ENCODE measurements around the gene TTBK1. TPM values are rescaled to one million over a fixed set of nuclear protein-coding genes. Genes with fewer than 3 reads are reported as not detected.
A peak's percentile ranks its signal among the peaks of the same experiment; 100 is the strongest.

The TTBK1 gene
- total and polyA plus RNA-seq, 8 donors, result 0.08 to 0.57 (median 0.16) TPM

- H3K4me1 ChIP-seq, result no peaks in the 10 kb centered on the region
- TF ChIP-seq CTCF (IDR thresholded peaks at IDR 0.05), result no peak
- intact Hi-C loops (cut with DNase I), result no loop called here
- 89 to 94% methylated on average over 2 of the region's 2 CpGs for WGBS, 2 donors
- no peaks in the 10 kb centered on the region for H3K27me3 ChIP-seq
- no peak for FAIRE-seq
- H3K4me3 ChIP-seq, result no peak overlapping the region
- no peak for ATAC-seq
- H3K9me3 ChIP-seq, result no peaks in the 10 kb centered on the region
- DNase-seq, result no peak
- no peak overlapping the region for H3K27ac ChIP-seq
- no peaks in the 10 kb centered on the region for H3K36me3 ChIP-seq
These were observed 48.4 kb downstream of the TTBK1 start for GRCh38 chr6:43291708-43292107.

GRCh38 chr6:43292341-43292740 lies 49.1 kb downstream of the TTBK1 start:
- TF ChIP-seq CTCF (IDR thresholded peaks at IDR 0.05), result no peak
- no peak for FAIRE-seq

GRCh38 chr6:43292763-43293318 lies 49.6 kb downstream of the TTBK1 start:
- no peaks in the 10 kb centered on the region for H3K36me3 ChIP-seq
- TF ChIP-seq CTCF (IDR thresholded peaks at IDR 0.05), result no peak
- WGBS, 2 donors, result 66 to 68% methylated on average over 5 of the region's 5 CpGs
- no peak overlapping the region for H3K4me3 ChIP-seq
- no peak for FAIRE-seq
- no peaks in the 10 kb centered on the region for H3K4me1 ChIP-seq
- no peaks in the 10 kb centered on the region for H3K27me3 ChIP-seq
- intact Hi-C loops (cut with DNase I), result no loop called here
- peak in 2 of 6 donors; percentile 1 to 23 for DNase-seq
- no peaks in the 10 kb centered on the region for H3K9me3 ChIP-seq
- no peak for ATAC-seq
- no peak overlapping the region for H3K27ac ChIP-seq

More at GRCh38 chr6:43292341-43292740, 49.1 kb downstream of the TTBK1 start:
- Histone ChIP-seq H3K36me3 (no peaks in the 10 kb centered on the region), H3K4me3 (no peak overlapping the region), H3K27ac (no peak overlapping the region), H3K9me3 (no peaks in the 10 kb centered on the region), H3K4me1 (no peaks in the 10 kb centered on the region), H3K27me3 (no peaks in the 10 kb centered on the region)
- ATAC-seq (no peak), DNase-seq (peak in 2 of 6 donors; percentile 3 to 22)
- intact Hi-C loops (cut with DNase I), result no loop called here
- WGBS, 2 donors, result 87 to 92% methylated on average over 6 of the region's 6 CpGs

GRCh38 chr6:43293698-43294097 lies 50.4 kb downstream of the TTBK1 start:
- Histone ChIP-seq H3K9me3 (no peaks in the 10 kb centered on the region), H3K27me3 (no peaks in the 10 kb centered on the region), H3K36me3 (no peaks in the 10 kb centered on the region), H3K4me3 (no peak overlapping the region), H3K27ac (no peak overlapping the region), H3K4me1 (no peaks in the 10 kb centered on the region)
- intact Hi-C loops (cut with DNase I), result no loop called here
- no peak for TF ChIP-seq CTCF (IDR thresholded peaks at IDR 0.05)
- FAIRE-seq (no peak), ATAC-seq (no peak), DNase-seq (no peak)
- WGBS, 2 donors, result 76 to 83% methylated on average over 3 of the region's 3 CpGs

GRCh38 chr6:43294536-43294935 lies 51.3 kb downstream of the TTBK1 start:
- H3K4me1 ChIP-seq, result no peaks in the 10 kb centered on the region
- DNase-seq (no peak), ATAC-seq (no peak), FAIRE-seq (no peak)
- H3K9me3 ChIP-seq, result no peaks in the 10 kb centered on the region
- intact Hi-C loops (cut with DNase I), result no loop called here
- no peak overlapping the region for H3K4me3 ChIP-seq
- no peaks in the 10 kb centered on the region for H3K27me3 ChIP-seq
- H3K27ac ChIP-seq, result no peak overlapping the region
- no peak for TF ChIP-seq CTCF (IDR thresholded peaks at IDR 0.05)
- 61 to 70% methylated on average over 3 of the region's 3 CpGs for WGBS, 2 donors
- H3K36me3 ChIP-seq, result no peaks in the 10 kb centered on the region

Data from pancreas (tissue), 10 donors.